ENCODE measurements around the gene KRAS.
A peak's percentile ranks its signal among the peaks of the same experiment; 100 is the strongest.

KRAS gene

DNA sequence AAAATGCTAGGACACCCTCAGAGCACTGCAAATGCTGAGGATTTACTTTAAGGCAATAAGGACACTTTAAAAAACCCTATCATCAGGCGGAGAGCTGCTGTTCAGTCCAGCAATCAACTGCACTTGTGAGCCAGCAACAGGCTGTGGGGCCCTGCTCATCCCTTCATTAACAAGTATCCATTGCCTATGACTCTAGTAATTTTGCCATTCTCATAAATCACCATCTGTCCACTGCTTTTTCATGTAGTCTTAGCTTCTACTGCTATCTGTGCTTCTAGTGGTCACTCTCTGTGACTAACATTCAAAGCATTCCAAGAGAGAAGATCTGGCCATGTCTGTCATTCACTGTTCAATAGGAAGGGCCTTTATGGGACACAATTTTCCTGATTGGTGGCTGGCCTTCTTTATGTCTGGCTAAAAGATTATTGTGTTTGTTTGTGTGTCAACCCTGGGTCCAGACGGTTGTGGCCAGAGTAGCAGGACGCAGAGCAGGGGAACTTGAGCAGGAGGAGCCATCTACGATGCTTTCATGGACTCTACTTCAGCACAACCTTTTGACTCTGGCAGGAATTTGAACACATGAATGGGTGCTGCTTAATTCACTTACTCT lies 3.6 kb upstream of the KRAS start:
- FAIRE-seq, result no peak

DNA sequence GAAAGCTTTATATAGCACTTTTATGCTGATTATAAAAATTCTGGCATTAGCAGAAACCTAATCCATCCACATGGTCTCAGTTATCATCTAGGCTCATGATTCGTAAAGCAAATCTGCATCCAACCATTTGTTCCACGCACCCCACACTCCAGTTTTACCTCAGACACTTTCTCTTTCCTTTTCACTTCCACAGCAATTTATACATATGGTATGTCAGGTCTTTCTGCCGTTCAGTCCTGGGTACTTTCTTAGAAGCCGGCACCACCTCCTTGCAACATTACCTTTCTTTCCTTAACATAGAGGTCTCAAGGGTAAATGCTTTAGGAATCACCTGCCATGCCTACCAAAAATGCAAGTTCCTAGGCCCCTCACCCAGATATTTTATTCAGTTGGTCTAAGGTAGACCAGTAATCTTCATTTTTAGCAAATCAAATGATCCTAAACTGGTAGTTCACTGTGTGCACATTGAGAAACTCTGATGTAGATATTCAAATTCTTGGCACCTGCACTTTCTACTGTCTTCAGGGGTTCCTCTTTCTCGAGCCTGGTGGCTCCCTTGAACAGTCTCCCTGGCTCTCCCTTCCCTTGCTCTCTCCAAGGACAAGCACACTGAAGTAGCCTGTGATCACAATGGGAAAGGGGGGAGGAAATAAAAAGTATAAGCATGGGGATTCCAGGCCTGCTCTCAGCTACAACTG lies 2.8 kb upstream of the KRAS start:
- no peak for FAIRE-seq

DNA sequence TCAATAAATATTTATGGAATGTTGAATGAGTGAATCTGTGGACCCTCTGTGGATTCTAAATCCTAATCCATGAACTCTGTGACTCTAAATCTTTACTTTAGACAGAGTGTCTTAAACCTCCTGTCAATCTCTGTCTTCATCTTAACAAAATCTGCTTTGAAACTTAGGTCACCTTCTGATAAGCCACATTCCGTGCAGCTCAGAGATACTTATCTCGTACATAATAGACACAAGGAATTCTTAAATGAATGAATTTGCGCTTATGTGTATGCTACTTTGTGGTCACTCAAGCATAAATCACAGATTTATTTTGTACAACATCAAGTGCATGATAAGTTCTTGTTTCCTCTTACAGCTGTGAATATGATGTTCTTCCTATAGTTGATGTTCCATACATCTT lies 2.2 kb upstream of the KRAS start:
- no peak for FAIRE-seq

DNA sequence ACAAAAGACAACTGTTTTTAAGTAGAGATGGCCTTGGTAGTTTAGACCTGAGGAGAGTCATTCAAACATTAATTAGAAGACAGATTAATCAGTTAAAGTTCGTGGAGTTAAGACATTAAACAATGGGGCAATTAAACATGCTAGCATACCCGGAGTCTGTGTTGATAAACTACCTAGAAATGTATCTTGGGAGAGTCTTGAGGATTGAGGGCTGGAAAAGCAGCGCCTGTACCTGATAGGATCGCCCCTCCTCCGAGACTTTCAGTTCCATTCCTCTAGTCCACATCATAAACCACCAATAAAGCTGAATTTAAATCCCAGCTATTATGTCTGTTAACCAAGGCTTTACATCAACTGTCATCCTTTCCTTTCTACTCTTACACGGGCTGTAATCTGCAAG lies 1.0 kb upstream of the KRAS start:
- FAIRE-seq, result no peak

DNA sequence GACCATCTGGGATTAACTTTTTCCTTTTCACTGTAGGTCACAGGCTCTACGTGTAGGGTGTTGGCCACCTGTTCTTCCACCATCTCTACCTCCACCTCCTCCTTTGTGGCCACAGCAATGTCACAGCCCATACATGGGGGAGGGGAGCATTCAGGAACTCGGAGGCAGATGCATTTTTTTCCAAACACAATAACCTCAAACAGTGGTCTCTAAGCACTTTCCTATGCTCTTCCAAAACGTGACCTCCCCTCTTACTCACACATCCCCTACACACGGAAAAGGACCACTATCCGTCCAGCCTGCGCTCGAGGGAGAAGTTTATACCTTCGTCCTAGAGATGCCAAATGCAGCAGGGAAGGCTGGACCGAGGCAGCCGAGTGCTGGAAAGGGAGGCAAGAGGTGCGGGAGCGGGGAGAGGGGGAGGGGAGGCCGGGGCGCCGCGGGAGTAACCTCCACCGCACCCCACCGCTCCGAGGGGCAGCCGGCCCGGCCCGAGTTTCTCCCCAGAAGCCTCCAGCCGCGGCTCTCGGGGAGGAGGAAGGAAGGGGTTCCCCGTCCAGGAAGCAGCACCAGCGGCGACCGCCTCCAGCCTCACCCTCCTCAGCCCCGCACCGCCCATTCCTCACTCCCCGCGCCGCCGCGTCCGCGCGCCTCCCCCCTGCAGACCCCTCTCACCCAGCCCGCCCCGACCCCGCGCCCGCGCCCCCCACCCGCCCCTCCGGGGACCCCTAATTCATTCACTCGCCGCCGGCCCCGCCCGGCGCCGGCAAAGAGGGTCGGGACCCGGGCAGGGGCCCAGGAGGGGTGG lies 594 bp downstream of the KRAS start:
- FAIRE-seq, result no peak

DNA sequence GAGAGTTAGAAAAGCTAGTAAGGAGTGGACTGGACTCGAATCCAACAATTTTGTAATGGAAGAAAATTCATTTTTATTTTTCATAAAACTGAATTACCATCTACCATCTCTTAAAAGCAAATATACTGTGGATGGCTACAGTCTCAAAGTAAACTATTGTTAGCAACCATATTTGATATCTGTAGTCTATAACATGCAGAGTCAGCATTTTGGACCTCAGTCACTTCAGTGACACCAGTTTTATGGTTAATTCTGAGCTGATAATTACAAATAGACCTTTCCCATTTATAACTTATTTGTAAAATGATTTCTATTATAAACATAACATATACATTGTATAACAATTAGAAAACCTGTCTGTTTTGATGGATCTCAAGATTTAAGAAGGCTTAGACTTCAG lies 2.0 kb downstream of the KRAS start:
- FAIRE-seq, result no peak

DNA sequence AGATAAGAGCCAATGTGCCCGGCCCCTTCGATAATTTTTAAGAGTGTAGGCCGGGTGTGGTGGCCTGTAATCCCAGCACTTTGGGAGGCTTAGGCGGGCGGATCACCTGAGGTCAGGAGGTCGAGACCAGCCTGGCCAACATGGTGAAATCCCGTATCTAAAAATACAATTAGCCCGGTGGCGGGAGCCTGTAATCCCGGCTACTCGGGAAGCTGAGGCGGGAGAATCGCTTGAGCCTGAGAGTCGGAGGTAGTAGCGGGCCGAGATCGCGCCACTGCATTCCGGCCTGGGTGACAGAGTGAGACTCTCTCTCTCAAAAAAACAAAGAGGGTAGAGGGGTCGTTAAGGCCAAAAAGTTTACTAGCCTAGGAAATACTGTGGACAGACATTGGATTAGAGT lies 2.6 kb downstream of the KRAS start:
- no peak for FAIRE-seq

DNA sequence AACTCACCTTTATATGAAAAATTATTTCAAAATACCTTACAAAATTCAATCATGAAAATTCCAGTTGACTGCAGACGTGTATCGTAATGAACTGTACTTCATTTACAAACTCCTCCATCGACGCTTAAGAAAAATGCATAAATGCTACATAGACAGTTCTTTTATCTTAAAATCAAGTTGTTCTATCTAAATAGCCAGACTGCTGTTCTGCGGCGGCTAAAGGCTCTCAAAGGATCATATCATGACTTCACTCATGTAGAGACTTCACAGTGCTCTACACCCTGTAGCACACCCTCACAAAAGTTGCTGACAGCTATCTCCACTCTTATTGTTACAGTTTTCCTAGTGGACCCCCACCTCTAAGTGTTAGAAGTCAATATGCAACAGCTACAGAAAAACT lies 5.2 kb downstream of the KRAS start:
- FAIRE-seq, result no peak

DNA sequence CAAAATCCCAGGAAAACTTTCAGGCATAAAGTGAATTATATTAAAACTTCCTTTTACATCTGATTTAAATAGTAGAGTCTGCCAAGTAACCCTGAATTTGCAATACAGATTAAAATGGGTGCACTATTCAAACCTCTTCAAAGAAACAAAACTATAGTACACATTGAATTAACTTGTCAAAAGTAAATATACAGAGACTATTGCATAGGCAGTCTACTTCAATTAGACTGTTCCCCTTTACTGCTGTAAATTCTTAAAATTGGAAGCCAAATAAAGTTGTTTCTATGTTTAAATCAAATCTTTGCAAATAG lies 7.1 kb downstream of the KRAS start:
- FAIRE-seq, result no peak

DNA sequence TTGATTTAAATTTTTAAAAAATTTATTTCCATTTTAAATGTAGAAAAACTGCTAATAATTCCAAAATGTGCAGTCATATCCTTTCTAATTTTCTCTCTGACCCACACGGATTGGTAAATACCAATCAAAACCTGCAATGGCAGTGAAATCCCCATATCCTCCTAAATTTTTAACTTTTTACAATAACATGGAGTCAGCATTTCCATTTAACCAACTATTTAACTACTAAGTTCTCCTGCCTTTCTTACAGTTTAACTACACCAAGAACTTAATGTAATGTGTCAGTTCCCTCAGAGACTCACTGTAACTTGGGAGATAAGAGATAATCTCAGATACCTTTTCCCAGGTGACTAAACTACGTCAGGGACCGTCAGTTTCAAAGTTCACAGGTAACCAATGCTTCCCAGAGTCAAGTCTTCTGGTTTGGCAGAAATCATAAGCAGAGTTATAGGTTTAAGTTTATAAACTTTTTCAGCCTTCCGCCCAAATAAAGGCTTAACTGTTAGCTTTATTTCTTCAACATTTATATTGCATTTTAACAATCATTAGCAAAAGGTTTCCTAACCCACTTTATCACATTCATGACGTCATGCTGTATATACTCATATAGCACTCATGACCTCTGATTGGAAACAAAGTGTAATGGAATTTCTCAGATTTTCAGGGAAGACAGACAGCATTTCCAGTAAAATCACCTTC lies 7.6 kb downstream of the KRAS start:
- no peak for FAIRE-seq

DNA sequence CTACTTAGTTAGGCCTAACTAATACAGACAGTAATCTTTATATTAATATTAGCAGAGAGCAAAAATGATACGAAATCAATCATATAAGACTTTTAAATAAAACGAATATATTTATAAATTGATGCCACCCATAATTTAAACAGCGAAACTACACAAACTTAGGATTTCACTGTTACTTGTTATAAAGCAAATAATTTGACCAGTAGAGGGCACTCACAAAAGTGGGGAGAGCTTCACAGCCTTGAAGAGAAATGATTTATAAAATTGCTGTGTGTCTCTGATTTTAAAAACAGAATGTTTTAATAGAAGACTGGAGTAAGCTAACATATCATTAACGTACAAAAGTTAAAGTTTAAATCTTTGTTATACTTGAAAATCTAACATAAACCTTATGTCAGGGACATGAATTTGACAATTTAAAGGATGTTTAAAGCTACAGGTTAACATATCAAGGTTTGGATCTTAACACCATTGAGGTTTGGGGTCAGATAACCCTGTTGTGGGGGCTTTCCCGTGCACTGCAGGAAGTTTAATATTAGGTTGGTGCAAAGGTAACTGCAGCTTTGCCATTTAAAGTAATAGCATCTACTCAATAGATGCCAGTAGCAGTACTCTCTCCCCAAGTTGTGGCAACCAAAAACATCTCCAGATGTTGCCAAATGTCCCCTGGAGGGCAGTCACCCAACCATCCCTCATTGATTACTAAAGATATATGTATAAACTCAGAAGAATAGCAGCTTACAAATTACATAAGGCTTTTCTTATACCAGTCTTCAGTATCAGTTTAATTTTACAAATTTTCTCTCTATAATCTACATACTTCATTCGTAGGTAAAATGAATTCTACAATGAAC lies 9.3 kb downstream of the KRAS start:
- FAIRE-seq, result peak; percentile 91

DNA sequence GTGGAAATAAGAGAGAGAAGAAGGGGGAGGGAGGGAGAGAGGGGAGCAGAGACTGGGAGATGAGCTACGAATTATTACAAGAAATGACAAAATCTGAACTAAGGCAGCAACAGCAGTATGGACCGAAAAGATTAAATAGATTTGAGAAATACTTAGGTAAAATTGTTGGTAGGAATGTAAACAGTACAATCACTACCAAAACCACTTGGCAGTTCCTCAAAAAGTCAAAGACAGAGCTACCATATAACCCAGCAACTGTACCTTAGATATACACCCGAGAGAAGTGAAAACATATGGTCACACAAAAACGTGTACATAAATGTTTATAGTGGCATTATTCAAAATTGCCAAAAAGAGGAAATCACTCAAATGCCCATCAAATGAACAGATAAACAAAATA lies 14.1 kb downstream of the KRAS start:
- no peak for FAIRE-seq

DNA sequence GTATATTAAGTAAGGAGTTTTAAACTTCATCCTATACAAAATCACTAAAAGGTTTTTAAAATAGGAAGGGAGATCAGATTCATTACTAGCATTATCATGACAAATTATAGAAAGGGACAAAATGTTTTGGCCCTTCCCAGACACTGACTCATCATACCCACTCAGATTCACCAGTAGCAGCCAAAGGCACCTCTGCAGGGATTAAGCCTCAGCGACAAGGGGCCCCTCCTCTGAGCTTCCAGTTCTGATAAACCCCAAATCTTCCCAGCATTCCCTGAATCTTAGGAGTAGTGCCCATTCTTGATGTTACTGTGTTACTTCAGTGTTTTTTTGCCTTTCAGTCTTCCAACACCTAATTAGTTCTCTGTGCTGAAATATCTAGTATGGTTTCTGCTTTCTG lies 14.5 kb downstream of the KRAS start:
- no peak for FAIRE-seq

DNA sequence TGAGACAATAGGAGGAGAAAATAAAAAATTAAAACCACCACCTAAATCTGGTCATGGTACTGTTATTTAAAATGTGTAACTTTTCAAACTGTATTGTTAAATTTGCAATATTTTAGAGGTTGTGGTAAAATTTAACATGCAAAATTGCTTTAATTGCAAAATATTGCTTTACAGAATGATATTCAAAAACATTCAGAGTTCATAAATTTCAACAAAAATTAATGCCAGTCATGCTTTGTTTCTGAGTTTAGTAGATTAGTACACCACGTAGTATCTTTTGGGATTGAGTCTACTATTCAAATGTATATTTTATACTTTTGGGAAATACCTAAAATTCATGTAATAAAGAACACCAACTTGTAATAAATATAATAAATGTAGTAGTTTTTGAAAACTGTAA lies 37.4 kb downstream of the KRAS start:
- no peak for FAIRE-seq

DNA sequence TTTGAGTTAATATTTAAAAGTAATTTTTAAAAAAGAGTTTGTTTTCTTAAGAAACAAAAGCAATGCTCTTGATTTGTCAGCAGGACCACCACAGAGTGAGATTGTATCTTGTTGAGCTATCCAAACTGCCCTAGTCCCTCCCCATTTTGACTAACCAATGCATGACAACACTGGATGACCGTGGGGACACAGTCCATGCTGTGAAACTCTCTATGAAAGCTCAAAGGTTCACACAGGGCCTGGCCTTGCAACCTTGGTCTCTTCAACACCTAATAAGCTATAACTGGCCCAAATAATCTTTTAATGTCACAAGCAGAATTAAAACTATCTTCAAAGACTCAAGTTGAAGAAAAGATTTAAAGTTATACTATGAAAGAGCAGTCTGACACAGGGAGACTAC lies 42.2 kb downstream of the KRAS start:
- no peak for FAIRE-seq

DNA sequence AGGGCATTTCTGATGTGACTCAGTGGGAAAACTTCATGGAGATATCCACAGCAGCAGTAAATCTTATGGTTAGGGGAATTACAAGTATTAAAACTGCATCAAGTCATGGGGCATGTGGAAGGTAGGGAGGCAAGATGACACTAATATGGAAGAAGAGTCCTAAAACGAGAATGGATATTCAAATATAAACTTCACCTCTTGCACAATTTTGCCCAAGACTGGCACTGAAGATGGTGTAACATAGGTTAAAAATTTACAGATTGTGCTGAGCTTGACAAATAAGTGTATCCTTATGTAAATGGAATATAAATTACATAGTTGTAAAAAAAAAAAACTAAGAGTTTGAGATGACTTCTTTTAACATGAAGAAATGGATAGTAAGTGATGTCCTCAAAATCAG lies 42.9 kb downstream of the KRAS start:
- FAIRE-seq, result no peak

DNA sequence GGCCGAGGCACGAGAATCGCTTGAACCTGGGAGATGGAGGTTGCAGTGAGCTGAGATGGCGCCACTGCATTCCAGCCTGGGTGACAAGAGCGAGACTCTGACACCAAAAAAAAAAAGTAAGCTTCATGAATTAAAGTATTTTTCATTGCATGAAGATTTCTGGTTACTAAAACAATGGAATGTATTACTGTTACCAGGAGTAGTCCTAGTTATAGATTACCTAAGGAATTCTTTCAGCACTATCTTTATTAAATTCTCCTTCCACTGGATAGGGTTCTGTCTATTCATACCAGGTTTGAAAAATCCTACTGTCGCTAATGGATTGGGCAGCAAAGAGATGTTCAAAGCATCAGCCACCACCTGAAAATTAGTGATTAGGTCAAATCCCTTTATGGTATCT lies 43.3 kb downstream of the KRAS start:
- FAIRE-seq, result no peak

DNA sequence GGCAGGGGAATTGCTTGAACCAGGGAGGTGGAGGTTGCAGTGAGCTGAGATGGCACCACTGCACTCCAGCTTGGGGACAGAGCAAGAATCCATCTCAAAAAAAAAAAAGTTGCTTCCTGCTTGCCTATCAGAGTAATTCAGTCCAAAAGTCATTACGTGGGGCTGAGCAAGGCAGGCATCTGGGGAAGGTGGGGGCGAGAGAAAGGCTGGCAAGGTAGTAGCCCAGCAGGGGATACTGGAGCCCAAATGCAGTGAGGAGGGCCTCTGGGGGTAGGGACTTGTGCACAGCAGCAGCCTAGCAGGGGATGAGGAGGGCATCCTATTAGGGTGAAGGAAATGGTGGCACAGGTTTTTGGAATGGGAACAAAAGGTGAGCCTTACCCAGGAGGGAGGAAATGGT lies 48.6 kb downstream of the KRAS start:
- no peak for FAIRE-seq

DNA sequence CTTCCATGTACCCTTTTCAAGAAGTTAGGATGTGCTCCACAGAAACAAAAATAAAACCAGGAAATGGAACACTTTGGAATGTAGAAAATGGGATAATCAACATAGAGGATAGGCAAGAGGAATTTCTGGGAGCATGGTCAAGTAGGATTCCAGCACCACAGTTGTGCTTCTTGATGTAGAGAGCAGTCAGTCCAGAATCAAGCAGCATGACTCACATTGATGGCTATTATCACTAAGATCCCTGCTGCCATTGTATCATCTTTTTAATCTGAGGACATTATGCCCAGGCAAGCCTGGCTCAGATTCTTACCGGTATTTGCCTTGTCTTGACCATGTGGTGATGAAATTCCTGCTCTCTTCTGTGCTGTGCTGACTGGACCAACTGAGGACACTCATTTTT lies 50.0 kb downstream of the KRAS start:
- FAIRE-seq, result no peak

DNA sequence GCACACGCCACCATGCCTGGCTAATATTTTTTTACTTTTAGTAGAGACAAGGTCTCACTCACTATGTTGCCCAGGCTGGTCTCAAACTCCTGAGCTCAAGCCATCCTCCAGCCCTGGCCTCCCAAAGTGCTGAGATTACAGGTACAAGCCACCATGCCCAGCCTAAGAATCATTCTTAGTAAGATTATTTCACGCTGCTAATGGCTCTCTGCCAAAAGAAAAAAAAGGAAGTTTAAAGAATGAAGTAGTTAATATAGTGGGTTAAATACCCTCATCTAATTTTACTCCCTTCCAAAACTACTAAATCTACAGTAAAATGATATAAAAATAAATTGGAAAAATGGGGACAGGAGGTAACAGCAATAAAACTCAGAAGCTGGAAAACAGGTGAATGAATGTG lies 53.1 kb downstream of the KRAS start:
- no peak for FAIRE-seq

DNA sequence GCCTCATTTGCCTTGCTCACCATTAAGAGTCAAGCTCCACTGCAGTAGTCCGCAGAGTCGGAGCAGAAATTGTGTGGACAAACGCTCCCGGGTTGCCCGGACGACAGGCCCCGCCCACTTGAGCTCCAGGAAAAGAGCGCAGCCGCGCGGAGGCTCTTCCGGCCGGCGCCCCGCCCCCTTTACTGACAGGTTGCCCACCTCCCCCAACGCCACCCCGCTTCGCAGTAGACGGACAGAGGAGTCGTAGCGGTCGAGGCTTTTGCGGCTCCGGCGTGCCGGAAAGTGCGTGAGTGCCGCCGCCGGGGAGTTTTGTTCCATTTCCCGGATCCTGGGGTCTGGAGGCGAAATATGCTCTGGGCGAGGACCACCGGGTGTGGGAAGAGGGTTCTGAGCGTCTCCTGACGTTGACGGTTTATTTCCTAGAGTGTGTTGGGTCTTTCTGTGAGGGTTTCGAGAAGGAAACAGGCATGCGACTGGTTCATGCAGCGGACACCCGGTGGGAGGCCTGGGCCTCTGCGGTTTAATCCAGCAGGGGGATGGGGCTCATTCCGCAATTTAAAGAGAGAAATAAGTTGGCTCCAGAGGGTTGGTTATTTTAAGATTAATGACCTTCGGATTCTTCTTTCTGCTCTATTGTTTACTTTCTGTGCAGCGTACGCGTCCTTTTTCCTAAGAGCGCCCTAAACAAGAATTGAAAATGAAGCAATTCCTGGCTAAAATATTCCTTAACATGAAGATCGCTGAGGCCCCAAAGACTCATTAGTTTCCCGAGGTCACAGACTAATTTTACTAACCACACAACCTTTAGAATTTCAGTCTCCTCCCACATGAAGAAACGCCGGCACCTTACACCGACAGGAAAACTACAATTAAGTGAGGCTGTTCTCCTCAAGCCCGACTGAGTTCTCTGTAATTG lies 55.4 kb downstream of the KRAS start, which contains the start of the genes DNAI7 and ETFRF1:
Gene DNAI7, minus strand, starts transcription at position 105 of the 916 bp plus-strand sequence. Its CDS starts 82 bp downstream, at position 23.
Gene ETFRF1, plus strand, starts transcription at position 182 of the 916 bp plus-strand sequence. CDS start 8,720 bp downstream, outside the sequence.
- FAIRE-seq, result peak; percentile 61

DNA sequence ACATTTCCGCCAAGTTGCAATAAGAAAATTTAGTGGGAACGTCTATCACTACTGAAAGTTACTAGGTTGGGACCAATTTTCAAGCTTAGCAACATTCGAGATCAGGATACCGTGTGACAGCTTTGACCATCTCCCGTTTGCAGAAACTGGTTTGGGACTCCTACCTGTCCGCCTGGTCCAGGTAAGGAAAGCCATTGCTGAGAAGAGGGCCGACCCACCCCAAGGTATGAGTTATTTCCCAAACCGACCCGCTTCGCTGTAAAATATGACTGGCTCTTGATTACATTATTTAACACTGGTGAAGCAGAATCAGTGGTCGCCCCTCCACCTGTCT lies 56.0 kb downstream of the KRAS start:
- FAIRE-seq, result no peak
